IPS-NIHi11 (cell line): ENCODE measurements around the gene PNKD.

Experiments used
- DNase-seq: peaks from one replicate; pipeline ENCODE4 v3.0.0; 2012; ENCODE audit warnings: mixed read lengths, low spot score

PNKD gene

DNA sequence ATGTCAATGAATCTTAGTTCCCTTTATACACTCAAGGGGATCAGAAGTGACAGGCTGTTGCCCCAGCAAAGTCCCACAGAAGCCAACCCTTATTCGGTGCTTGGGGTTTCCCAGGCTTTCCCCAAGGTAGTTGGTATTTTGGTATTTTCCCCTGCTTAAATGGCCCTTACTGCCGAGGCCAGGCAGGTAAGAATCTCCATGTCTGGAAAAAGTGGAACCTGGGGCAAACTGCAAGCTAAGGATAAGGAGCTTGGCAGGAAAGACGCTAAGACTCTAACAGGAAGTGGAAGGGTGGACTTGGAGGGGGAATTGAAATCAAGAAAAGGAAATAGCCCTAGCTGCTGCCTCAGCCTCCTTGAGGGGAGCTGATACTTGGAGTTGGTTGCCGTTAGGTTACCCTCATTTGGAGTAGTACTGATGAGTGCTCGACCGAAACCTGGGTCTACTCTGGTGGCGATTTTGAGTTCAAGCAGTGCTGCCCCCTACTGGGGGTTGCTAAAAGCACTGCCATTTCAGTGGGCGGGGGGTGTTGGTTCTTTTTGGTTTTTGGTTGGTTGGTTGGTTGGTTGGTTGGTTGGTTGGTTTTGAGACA, 12.8 kb upstream of the PNKD start:
- peak; percentile 77 for DNase-seq

DNA sequence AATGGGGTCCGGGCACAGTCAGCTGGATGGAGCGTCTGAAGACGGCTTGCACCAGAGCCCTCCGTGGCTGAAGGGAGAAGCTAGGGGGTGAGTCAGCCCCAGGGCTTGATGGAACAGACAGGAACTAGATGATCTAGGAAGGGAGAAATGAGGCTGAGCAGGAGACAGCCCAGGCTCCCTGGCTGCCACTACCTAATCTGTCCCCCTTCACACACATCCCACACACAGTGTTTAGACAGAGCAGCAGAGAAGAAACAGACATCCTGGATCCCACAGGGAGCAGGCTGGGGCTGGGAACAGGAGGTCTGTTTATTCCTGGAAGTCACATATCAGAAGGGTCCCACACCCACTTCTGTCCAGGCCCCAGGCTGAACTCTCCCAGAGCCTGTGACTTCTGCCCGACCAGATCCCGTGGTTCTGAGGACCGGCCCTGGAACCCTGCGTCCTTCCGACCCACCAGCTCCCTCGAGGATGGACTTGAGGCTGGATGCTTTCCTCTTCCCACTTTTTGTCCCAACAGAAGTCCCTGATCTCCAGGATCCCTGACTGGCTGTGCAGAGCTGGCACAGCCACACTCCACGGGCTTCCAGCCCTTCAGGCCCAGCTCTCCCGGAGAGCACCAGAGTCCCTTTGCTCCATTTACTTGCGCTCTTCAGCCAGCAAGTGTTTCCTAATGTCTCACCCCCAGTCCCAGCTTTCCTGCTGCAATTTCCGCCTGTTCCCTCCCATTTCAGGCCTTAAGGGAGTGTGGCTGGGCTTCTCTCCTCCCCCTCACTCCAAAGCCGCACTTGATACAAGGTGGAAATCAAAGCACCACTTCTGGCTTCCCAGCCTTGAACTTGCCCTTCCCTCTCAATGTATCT, 11.0 kb upstream of the PNKD start:
- DNase-seq = no peak

DNA sequence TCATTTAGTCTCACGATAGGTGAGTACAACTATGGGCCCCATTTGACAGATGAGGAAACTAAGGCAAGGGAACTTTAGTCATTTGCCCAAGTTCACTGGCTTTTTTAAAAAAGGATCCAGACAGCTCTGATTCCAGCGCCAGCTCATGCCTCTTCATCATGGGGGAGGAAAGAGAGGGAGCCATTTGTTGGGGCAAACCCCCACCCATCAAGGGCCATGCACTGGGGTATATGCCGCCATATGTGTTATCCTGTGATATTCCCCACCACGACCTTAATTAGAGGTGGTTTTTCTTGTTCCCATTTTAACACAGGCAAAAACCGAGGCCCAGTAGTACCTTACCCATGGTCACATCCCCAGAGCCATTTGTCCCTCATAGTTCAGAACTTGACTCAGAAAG, 10.2 kb upstream of the PNKD start:
- no peak for DNase-seq

DNA sequence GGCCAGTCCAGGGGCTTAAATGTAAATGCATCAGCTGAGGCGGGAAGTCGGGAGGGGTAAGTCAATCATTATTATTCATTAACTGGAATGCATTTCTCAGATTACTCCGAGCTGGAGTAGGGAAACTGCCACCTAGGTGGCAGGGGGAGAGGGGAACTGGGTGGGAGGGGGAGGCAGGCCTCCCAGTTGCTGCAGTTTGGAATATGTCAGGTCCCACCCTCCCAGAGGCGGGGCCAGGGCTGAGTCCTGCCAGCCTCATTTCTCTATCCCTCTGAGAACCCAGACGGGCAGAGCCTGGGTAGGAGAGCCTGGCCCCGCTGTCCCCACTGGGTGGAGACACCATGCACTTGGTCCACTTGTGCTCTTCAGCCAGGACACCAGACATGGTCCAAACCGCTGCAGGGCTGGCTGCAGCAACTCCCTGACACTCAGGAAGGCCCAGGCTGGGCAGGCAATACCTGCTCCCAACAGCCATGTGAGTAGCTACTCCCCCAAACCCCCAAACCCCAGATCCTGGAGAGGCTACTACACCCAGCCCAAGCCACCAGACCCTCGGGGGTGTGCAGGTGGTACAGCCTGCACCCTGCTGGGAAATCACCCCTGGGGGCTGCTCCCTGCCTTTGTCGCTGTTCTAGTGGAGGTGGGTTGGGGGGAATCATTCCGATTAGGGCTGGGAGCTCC, 9.4 kb upstream of the PNKD start, which contains the start of gene GPBAR1:
TSS of gene GPBAR1 (plus strand) at position 274 of the 681 bp plus-strand sequence. CDS start 1,710 bp downstream, outside the sequence.
- DNase-seq = peak; percentile 76

DNA sequence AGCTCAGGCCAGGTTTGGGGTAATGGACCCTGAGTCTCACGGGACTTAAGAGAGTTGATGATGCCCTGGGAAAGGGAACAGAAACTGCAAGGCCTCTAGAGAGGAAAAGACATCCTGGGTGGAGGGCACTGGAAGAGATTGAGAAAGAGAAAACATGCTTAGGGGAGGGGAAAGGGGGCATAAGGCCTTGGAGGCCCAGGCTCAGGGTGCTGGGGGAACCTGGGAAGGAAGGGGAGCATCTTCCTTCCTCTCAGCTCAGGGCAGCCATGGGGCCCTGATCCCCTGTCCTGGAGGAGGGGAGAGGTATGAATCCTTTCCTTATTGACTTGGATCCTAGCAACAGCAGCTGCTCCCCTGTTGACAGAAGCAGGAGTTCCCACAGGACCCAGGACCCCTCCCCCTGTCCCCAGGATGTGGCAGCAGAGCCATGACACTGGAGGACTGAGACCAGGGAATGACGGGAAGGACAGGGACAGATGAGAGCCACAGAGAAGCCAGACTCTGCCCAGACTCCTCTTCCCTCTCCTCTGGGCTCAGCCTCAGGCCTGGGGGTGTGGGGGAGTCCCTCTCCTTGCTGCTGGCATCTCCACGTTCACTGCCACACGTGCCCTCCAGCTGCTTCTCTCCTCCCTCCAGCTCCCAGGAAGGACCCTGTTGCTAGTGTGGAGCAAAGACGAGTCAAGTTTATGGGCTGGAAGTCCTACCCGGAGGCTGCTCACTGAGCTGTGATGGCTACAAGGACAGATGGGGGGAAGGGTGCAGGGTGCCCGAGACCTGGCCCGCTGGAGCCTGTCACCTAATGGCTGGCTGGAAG, 8.7 kb upstream of the PNKD start:
- DNase-seq = no peak

DNA sequence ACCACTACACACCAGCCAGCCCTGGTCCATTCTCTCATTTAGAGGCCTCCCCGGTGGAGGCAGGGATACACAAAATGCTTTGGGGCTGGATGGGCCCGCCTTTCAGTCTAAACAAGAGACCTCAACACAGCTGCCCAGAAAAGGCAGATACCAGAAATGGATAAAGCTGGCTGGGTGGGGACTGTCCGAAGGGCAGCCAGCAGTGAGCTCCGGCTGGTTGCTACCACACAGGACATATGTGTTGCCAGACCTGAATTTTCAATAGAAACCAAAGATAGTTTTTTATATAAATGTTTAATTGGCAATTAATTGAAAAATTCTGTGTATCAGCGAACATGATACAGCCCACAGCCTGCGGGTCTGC, 8.1 kb upstream of the PNKD start:
- no peak for DNase-seq

DNA sequence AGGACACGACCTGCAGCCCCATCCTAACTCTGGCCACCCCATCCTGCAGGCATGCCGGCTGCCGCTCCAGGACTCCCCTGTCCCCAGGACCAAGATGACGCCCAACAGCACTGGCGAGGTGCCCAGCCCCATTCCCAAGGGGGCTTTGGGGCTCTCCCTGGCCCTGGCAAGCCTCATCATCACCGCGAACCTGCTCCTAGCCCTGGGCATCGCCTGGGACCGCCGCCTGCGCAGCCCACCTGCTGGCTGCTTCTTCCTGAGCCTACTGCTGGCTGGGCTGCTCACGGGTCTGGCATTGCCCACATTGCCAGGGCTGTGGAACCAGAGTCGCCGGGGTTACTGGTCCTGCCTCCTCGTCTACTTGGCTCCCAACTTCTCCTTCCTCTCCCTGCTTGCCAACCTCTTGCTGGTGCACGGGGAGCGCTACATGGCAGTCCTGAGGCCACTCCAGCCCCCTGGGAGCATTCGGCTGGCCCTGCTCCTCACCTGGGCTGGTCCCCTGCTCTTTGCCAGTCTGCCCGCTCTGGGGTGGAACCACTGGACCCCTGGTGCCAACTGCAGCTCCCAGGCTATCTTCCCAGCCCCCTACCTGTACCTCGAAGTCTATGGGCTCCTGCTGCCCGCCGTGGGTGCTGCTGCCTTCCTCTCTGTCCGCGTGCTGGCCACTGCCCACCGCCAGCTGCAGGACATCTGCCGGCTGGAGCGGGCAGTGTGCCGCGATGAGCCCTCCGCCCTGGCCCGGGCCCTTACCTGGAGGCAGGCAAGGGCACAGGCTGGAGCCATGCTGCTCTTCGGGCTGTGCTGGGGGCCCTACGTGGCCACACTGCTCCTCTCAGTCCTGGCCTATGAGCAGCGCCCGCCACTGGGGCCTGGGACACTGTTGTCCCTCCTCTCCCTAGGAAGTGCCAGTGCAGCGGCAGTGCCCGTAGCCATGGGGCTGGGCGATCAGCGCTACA, 7.4 kb upstream of the PNKD start:
- DNase-seq = no peak

DNA sequence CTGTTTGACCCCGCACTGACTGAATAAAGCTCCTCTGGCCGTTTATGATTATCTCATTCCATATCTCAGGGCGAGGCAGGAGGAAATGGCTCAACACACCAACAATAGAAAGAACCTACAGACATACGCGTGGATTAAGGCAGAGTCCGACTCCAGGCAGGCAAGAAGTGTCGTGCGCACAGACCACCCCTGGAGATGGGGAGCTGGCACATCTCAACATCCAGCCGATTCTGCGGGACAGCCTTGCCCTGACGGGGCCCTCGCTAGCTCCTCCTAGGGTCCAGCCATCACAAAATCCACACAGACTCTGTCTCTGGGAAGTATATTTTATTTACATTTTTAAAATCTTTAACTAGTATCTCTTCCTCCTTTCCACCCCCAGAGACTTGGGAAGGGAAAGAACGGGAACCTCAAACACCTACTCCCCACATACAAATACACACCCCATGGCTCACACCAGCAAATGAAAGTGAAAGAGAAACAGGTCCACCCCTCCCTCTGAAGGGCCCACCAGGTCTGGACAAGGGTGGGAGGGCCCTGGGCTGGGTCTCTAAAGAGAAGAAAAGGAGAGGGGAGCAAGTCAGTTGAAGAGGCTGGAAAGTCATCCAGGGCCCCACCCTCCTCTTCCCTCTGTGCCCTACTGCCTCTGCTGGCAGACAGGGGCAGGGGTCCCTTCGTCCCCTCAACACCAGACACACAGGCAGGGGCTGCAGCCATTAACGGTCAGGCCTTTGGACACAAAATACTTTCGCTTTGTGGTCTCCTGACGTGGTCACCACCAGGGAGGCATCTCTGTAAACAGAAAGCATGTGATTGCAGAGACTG, 6.3 kb upstream of the PNKD start:
- no peak for DNase-seq

DNA sequence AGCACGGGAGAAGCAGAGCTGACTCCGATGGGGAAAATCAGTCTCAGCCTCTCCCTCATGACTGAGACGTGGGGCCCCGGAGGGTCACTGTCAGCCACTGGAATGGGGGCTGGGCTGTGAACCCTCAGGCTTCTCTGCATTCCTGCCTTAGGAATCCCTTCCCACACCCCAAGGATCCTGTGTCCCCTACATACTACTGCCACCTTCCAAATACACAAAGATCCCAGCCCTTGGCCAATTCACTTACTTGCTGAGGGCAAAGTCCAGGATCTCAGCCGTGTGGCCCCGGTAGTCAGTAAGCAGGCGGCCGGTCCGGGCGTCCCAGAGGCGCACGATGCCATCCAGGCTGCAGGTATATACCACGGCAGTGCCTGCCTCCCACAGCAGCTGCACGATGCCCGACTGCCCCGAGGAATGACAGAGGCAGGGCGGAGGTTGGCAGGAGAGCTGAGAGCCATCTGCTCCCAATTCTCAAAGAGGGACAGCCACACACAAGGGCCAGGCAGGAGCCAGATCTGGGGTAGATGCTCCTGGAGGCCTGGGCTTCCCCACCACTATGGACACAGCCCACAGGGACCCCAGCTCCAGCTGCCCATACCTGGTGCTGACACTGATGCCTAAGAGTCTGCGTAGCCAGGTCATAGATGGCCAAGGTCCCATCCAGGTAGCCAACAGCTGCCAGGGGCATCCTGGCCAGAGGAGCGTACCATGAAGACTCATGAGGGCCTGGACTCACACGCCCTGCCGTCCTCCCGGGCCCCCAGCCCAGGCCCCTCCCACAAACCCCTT, 5.4 kb upstream of the PNKD start:
- DNase-seq = no peak

DNA sequence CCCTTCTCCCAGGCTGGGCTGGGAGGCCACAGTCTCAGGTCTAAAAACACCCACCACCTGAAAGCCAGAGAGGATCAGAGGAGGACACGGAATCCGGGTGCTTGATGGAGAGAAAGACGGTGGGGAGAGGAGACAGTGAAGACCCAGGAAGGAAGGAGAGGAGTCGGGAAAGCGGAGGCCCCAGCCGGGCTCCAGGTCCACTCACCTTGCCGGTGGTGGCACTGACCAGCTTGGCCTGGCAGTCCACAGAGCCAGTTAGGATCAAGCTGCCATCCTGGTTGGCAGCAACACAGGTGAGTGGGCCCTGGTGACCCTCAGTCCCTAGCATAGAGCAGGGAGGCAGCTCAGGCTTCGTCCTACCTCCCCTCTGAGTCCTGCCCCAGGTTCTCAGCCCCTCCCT, 4.7 kb upstream of the PNKD start:
- DNase-seq = no peak

DNA sequence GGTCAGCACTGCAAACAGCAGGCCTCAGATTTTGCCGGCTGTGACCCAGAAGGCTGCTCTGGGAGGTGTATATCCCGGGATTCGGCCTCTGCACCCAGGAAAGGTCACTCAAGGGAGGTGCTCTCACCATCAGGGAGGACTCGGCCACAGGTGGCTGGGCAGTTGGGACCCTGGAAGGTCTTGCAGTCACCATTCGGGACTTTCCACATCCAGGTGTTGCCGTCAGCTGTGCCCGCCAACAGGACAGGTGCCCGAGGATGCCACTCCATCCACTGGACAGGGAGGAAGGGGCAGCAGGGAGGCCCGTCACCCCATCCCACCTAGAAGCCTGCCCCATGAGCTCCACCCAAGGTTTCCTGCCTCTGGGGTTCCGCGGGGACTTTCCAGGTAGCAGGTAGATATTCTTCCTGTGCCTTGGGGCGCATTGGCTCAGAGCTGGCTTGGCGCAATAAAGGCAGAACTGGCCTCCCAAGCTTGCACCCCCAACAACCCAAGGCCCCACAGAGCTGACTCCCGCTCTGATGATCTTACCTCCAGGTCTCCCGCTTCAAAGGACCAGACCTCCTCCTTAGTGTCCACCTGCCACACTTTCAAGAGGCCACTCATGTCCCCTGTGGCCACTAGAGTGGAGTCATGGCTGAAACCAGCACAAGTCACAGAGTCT, 3.9 kb upstream of the PNKD start:
- no peak for DNase-seq

DNA sequence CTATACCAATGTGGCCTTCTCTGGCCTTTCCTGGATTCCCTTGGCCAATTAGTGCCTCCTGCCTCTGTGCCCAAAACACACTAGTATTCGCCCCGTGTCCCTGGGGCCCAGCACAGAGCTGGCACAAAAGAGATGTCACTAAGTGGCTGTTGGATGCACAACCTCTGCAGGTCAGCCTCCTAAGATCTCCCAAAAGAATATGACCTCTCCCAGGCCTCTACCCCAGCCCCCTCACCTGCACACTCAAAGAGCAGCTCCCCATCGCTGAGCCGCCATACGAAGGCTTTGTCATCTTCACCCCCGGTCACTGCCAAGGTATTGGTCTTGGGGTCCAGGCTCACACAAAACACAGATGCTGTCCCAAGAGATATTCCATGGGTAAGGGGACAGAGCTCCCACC, 3.1 kb upstream of the PNKD start:
- no peak for DNase-seq

DNA sequence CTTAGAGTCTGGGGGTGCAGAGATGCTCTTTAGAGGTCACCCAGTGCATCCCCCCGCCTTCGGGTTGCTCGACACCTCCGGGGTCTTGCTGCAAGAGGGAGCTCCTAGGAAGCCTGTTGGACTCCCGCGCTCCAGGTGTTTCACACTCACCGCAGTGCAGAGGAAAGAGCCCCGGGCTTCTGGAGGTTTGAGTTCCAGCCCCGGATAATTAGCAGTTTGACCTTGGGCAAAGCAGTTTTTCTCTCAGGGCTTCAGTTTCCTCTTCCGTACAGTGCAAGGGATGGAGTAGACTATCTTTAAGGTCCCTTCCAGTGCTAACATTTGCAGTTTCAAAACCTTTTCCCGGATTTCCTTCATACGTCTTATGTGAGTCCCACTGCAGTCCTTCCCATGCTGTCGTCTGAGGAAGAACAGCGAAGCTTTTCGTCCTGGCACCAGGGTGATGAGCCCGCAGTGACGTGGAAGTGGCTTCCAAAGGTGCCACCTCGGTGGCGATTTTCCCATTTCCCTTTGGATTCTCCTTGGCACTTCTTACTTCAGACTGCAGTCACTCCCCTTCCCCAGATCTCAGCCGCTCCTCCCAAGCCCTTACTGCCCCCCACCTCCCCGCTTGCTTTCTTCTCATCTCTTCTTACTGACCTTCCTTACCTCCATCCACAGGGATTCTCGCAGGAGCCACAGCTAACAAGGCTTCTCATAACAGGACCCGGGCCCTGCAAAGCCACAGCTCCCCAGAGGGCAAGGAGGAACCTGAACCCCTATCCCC, 585 bp downstream of the PNKD start:
- DNase-seq = no peak

DNA sequence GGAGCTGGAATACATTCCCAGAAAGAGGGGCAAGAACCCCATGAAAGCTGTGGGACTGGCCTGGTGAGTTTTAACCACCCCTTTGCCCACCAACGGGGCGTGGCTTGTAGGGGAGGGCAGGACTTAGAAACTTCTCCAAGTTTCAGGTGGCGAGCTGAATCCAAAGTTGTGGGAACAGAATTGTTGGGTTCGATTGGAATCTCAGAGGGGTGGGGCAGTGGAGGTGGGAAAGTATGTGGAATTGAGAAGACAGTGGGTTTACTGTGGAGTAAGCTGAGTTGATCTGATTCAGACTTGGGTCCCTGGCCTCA, 1.1 kb downstream of the PNKD start:
- no peak for DNase-seq

DNA sequence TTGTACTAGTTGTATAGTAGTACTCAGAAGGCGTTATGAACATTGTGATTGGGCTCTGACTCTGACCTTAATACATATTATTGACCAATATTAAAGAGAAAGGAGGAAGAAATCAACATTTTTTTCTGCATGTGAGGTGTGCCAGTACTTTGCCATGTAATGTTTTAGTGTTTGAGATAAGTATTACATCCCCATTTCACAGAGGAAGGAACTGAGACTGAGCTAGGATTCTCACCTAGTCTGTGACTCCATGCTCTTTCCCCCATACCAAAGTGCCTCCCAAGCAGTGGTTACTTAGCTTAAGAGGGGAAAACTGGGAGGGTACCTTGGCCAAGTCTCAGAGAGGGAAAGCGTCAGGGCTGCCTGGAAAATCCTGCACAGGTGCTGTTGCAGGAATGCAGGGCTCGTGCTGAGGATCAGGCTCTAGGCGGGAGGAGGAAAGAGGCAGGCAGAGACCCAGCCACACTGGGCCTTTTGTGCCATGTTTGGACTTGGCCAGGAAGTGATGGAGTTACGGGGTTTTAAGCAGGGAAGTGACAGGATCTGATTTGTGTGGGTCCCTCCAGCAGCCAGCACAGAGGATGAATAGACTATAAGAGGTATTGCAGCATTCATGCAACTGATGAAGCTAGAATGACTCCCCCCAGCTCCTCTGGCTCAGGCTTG, 1.7 kb downstream of the PNKD start:
- no peak for DNase-seq

DNA sequence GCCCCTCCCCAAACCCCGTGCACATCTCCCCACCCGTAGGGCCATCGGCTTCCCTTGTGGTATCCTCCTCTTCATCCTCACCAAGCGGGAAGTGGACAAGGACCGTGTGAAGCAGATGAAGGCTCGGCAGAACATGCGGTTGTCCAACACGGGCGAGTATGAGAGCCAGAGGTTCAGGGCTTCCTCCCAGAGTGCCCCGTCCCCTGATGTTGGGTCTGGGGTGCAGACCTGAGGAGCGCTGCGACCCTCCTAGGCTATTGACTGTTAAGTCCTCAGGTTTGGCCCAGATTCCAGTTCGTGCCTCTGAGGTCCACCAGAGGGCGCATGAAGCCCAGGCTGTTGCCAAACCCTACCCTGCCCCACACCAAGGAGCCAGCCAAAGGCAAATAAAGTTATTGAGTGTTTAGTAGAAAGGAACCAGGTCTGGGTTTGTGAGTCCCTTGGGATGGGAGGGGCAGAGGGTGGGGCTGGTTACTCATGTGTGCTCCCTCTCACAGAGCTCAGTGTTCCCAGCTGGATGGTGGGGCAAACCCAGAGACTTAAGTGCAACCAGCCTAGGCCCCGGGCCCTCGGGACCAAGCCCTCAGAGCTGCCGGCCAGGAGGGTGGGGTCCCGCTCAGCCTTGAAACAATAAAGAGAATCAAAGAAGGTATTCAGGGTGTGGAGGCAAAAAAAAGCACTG, 2.4 kb downstream of the PNKD start:
- DNase-seq = peak; percentile 81
